ENCODE results near the gene FPR1.

- TF ChIP-seq CTCF (IDR thresholded peaks at IDR 0.05; ENCODE audit: borderline replicate concordance, extremely low read depth, low read length, poor library complexity, severe bottlenecking): no peak
- TF ChIP-seq EZH2 (IDR thresholded peaks at IDR 0.05; ENCODE audit: borderline replicate concordance, low read depth, low read length, severe bottlenecking): no peak
These were observed 45.4 kb downstream of the FPR1 start for GRCh38 chr19:51706296-51706695.
